Calu3 (cell line): ENCODE results near the gene CAMKMT. TPM values are rescaled to one million over a fixed set of nuclear protein-coding genes. Genes with fewer than 3 reads are reported as not detected.

ENCODE experiments used
- BruUV-seq: library from RNA; stranded (reverse); fragments of 400-500 nt; replicated peaks from 2 replicates; lab custom pipeline; 2021; lab: Mats Ljungman, UMichigan
- CTCF ChIA-PET: fragments of 300-600 bp; sonication (Branson Sonifier 250); formaldehyde crosslinking; loops from one replicate; lab custom pipeline; 2022; ENCODE audit warnings: antibody characterized with exemption; lab: Charles Lee
- DNase-seq: peaks from one replicate; pipeline ENCODE4 v3.0.0; 2022
- H3K27ac Mint-ChIP-seq: one replicate; pipeline ENCODE4 v1.8.0; 2022; ENCODE audit warnings: mixed read lengths; ENCODE audit not compliant: unreplicated experiment
- H3K27me3 Mint-ChIP-seq: one replicate; pipeline ENCODE4 v1.8.0; 2022; ENCODE audit warnings: mixed read lengths; ENCODE audit not compliant: unreplicated experiment
- H3K36me3 Mint-ChIP-seq: one replicate; pipeline ENCODE4 v1.8.0; 2022; ENCODE audit warnings: mild to moderate bottlenecking, moderate library complexity, mixed read lengths; ENCODE audit not compliant: insufficient read depth, unreplicated experiment
- H3K4me1 Mint-ChIP-seq: one replicate; pipeline ENCODE4 v1.8.0; 2022; ENCODE audit warnings: mild to moderate bottlenecking, low read depth, mixed read lengths; ENCODE audit not compliant: unreplicated experiment
- H3K4me3 Mint-ChIP-seq: one replicate; pipeline ENCODE4 v1.8.0; 2022; ENCODE audit warnings: mild to moderate bottlenecking, low read depth, moderate library complexity, mixed read lengths; ENCODE audit not compliant: unreplicated experiment
- H3K9me3 Mint-ChIP-seq: one replicate; pipeline ENCODE4 v1.8.0; 2022; ENCODE audit warnings: low read depth, mixed read lengths; ENCODE audit not compliant: unreplicated experiment
- CTCF ChIP-seq: fragments of 200-600 bp; IDR thresholded peaks from one replicate; pipeline ENCODE4 v1.8.0; 2022; ENCODE audit warnings: antibody characterized with exemption; ENCODE audit not compliant: unreplicated experiment
- intact Hi-C: fragments of 100-400 bp; cut with micrococcal nuclease; formaldehyde crosslinking; loops from one replicate; pipeline ENCODE4 v1.10.0; 2022; ENCODE audit not compliant: unreplicated experiment
- total RNA-seq: library from RNA; stranded (reverse); gene quantifications from 2 replicates; pipeline ENCODE4 v1.2.3, GENCODE V29; 2022

CAMKMT gene
- total RNA-seq, 1 experiment from 2014 or later = 20.6 TPM

GRCh38 chr2:44453259-44453658, 91.5 kb downstream of the CAMKMT start:
- no peak overlapping the region for H3K4me3 Mint-ChIP-seq
- CTCF ChIA-PET = no interaction called here
- intact Hi-C loops = no loop called here

DNA sequence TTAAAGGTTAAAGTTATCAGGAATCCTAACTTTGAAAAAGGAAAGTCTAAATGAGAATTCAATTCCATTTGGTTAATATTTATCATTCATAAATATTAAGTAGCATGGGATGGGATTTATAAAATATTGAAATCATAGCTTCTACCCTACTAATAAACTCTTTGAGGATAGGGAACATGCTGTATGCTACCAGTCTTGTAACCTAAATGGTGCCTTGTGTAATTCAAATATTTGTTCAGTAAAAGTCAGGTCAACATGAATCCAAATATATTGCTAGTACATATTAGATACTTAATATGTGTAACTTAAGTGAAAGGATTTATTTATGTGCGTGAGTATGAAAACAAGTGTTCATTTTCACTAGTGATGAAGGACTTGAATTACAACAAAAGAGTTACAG, 94.1 kb downstream of the CAMKMT start:
- CTCF ChIA-PET = no interaction called here
- no peak for TF ChIP-seq CTCF
- no peaks in the 10 kb centered on the region for H3K9me3 Mint-ChIP-seq
- H3K4me1 Mint-ChIP-seq = no peaks in the 10 kb centered on the region
- intact Hi-C loops = no loop called here
- no peaks in the 10 kb centered on the region for H3K27me3 Mint-ChIP-seq
- H3K36me3 Mint-ChIP-seq = no peaks in the 10 kb centered on the region
- no peak overlapping the region for H3K4me3 Mint-ChIP-seq
- BruUV-seq = no TSS peak
- no peak overlapping the region for H3K27ac Mint-ChIP-seq
- no peak for DNase-seq

More at GRCh38 chr2:44453259-44453658, 91.5 kb downstream of the CAMKMT start:
- no peak for DNase-seq
- TF ChIP-seq CTCF = no peak
- Mint-ChIP-seq H3K27me3 (no peaks in the 10 kb centered on the region), H3K4me1 (no peaks in the 10 kb centered on the region), H3K9me3 (no peaks in the 10 kb centered on the region), H3K36me3 (no peaks in the 10 kb centered on the region), H3K27ac (no peak overlapping the region)
- no TSS peak for BruUV-seq

DNA sequence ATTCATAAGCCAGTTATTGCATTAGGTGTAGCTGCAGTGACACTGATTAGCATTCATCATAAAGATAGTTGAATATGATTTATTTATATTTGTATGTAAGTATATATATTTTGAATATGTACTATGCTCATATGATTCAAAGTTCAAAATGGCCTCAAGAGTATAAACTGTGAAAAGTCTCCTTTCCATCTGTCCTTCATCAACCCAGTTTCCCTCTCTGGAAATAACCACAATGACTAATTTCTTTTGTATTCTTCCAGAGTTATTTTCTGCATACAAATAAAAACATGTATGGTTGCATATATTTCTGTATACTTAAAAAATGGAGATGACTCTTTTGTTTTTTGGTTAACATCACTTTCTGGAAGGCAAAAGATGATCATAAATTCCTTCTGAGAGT, 95.2 kb downstream of the CAMKMT start:
- Mint-ChIP-seq H3K4me1 (no peaks in the 10 kb centered on the region), H3K4me3 (no peak overlapping the region), H3K9me3 (no peaks in the 10 kb centered on the region), H3K27me3 (no peaks in the 10 kb centered on the region), H3K27ac (no peak overlapping the region), H3K36me3 (no peaks in the 10 kb centered on the region)
- no TSS peak for BruUV-seq
- CTCF ChIA-PET = interaction anchor here (0.5 kb wide), 1 partner anchor 58 kb away, joined by 5 read pairs; no protein-coding TSS in a partner anchor
- TF ChIP-seq CTCF = no peak
- intact Hi-C loops = no loop called here
- no peak for DNase-seq

DNA sequence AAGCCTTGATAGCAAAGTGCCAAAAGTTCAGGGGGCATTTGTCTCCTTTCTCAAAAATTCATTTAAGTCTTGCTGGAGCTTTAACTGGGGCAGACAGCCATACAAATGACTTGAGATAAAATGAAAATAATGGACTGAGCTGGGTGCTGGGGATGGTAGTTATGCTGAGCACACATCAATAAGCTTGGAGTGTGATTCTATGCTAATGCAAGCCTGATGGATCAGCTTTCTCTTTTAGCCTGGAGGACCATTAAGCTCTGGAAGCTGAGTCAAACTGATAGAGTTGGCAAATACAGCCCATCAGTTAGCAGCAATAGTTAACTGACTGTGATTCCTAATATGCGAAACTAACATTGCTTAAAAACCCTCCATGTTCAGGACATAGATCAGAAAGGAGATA, 98.0 kb downstream of the CAMKMT start:
- CTCF ChIA-PET = interaction anchor here (1.2 kb wide), 1 partner anchor 20 kb away, joined by 3 read pairs; no protein-coding TSS in a partner anchor
- Mint-ChIP-seq H3K9me3 (peaks cover 12% of the 10 kb centered on the region), H3K4me3 (no peak overlapping the region), H3K27ac (no peak overlapping the region), H3K27me3 (no peaks in the 10 kb centered on the region), H3K36me3 (no peaks in the 10 kb centered on the region), H3K4me1 (no peaks in the 10 kb centered on the region)
- BruUV-seq = no TSS peak
- intact Hi-C loops = no loop called here
- DNase-seq = no peak
- TF ChIP-seq CTCF = no peak
